ENCODE measurements around the gene SUPT5H.

DNA sequence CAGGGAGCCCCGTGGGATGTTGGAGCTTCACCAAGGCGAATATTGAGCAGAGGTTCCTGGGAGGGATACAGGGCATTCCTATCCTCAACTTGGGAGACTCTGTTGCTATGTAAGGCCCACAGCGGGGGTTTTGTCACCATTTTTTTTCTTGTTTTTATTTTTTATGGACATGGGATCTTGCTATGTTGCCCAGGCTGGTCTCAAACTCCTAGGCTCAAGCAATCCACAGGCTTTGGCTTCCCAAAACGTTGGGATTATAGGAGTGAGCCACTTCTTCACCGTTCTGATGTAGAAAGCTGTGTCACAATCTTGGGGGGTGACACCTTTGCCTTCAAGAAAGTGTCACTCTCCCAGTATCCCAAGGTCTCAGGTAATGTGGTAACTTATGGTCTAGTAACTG, 56.0 kb downstream of the SUPT5H start:
- TF ChIP-seq, protein P1, sequence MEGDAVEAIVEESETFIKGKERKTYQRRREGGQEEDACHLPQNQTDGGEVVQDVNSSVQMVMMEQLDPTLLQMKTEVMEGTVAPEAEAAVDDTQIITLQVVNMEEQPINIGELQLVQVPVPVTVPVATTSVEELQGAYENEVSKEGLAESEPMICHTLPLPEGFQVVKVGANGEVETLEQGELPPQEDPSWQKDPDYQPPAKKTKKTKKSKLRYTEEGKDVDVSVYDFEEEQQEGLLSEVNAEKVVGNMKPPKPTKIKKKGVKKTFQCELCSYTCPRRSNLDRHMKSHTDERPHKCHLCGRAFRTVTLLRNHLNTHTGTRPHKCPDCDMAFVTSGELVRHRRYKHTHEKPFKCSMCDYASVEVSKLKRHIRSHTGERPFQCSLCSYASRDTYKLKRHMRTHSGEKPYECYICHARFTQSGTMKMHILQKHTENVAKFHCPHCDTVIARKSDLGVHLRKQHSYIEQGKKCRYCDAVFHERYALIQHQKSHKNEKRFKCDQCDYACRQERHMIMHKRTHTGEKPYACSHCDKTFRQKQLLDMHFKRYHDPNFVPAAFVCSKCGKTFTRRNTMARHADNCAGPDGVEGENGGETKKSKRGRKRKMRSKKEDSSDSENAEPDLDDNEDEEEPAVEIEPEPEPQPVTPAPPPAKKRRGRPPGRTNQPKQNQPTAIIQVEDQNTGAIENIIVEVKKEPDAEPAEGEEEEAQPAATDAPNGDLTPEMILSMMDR (IDR thresholded peaks at IDR 0.05), result no peak
- TF ChIP-seq POLR2A (IDR thresholded peaks at IDR 0.05), result no peak

Measured in breast epithelium (tissue), 3 donors.